ENCODE data around the gene KCTD11. TPM values are rescaled to one million over a fixed set of nuclear protein-coding genes. Genes with fewer than 3 reads are reported as not detected.

Gene KCTD11
- polyA plus RNA-seq, 1 donor (not counting 4 experiments of a cell fraction or from before 2014, with no cell fraction given): 18.5 TPM

GRCh38 chr17:7352503-7352889, 534 bp downstream of the KCTD11 start:
- H3K4me1 ChIP-seq (ENCODE audit: control insufficient read depth, extremely low read depth, insufficient read depth, low read length): peaks cover 40% of the 10 kb centered on the region
- no peak overlapping the region for H2AFZ ChIP-seq (ENCODE audit: control insufficient read depth, low read length)
- H3K4me3 ChIP-seq (ENCODE audit: control insufficient read depth in 2 of 3, extremely low read depth in 1 of 3, insufficient read depth in 2 of 3, low read depth in 1 of 3, low read length in 3 of 3): peak overlapping the region; percentile 58 to 74 (median 66)
- peaks cover 23% of the 10 kb centered on the region for H3K79me2 ChIP-seq (ENCODE audit: control insufficient read depth, insufficient read depth, low read length)
- H3K27me3 ChIP-seq (ENCODE audit: control insufficient read depth, extremely low read depth, insufficient read depth, low read length): no peaks in the 10 kb centered on the region
- H3K9me3 ChIP-seq (ENCODE audit: control insufficient read depth, low read depth, low read length): no peaks in the 10 kb centered on the region
- no peak for FAIRE-seq
- dilution Hi-C loops (cut with MboI; ENCODE audit: extremely low pct_ligation_motif_present, low sequenced_read_pairs): no loop called here
- no peak for TF ChIP-seq EZH2 (IDR thresholded peaks at IDR 0.05; ENCODE audit: low read length)
- TF ChIP-seq, protein P1, sequence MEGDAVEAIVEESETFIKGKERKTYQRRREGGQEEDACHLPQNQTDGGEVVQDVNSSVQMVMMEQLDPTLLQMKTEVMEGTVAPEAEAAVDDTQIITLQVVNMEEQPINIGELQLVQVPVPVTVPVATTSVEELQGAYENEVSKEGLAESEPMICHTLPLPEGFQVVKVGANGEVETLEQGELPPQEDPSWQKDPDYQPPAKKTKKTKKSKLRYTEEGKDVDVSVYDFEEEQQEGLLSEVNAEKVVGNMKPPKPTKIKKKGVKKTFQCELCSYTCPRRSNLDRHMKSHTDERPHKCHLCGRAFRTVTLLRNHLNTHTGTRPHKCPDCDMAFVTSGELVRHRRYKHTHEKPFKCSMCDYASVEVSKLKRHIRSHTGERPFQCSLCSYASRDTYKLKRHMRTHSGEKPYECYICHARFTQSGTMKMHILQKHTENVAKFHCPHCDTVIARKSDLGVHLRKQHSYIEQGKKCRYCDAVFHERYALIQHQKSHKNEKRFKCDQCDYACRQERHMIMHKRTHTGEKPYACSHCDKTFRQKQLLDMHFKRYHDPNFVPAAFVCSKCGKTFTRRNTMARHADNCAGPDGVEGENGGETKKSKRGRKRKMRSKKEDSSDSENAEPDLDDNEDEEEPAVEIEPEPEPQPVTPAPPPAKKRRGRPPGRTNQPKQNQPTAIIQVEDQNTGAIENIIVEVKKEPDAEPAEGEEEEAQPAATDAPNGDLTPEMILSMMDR (optimal IDR thresholded peaks at IDR 0.05 in 1 of 3, IDR thresholded peaks at IDR 0.05 in 1 of 3, conservative IDR thresholded peaks at IDR 0.05 in 1 of 3; ENCODE audit: extremely low read depth in 1 of 3, insufficient read depth in 2 of 3, low read length in 3 of 3): peak in 2 of 3 experiments; percentile 46 to 49
- no peak for DNase-seq (ENCODE audit: low read depth, low spot score)
- H3K9me1 ChIP-seq (ENCODE audit: control insufficient read depth, extremely low read depth, insufficient read depth, low read length): no peaks in the 10 kb centered on the region
- H4K20me1 ChIP-seq (ENCODE audit: control insufficient read depth, extremely low read depth, insufficient read depth, low read length): no peaks in the 10 kb centered on the region
- peak overlapping the region; percentile 98 for H3K27ac ChIP-seq (ENCODE audit: control insufficient read depth, insufficient read depth, low read length)
- H3K9ac ChIP-seq (ENCODE audit: control insufficient read depth, extremely low read depth, insufficient read depth, low read length): peak overlapping the region; percentile 99
- peak overlapping the region; percentile 95 for H3K4me2 ChIP-seq (ENCODE audit: control insufficient read depth, extremely low read depth, insufficient read depth, low read depth, low read length)
- H3K36me3 ChIP-seq (ENCODE audit: control insufficient read depth in 2 of 2, extremely low read depth in 1 of 2, insufficient read depth in 2 of 2, low read length in 2 of 2): no peaks in the 10 kb centered on the region

DNA sequence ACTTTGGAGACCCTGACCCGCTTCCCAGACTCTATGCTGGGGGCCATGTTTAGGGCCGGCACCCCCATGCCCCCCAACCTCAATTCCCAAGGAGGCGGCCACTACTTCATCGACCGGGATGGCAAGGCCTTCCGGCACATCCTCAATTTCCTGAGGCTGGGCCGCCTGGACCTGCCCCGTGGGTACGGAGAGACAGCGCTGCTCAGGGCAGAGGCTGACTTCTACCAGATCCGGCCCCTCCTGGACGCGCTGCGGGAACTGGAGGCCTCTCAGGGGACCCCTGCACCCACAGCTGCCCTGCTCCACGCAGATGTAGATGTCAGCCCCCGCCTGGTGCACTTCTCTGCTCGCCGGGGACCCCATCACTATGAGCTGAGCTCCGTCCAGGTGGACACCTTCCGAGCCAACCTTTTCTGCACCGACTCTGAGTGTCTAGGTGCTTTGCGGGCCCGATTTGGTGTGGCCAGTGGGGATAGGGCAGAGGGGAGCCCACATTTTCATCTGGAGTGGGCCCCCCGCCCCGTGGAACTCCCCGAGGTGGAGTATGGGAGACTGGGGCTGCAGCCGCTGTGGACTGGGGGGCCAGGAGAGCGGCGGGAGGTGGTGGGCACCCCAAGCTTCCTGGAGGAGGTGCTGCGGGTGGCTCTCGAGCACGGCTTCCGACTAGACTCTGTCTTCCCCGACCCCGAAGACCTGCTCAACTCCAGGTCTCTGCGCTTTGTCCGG, 1.1 kb downstream of the KCTD11 start:
- no peak for TF ChIP-seq EZH2 (IDR thresholded peaks at IDR 0.05; ENCODE audit: low read length)
- TF ChIP-seq, protein P1 (optimal IDR thresholded peaks at IDR 0.05 in 1 of 3, IDR thresholded peaks at IDR 0.05 in 1 of 3, conservative IDR thresholded peaks at IDR 0.05 in 1 of 3; ENCODE audit: extremely low read depth in 1 of 3, insufficient read depth in 2 of 3, low read length in 3 of 3): no peak
- peak overlapping the region; percentile 98 for H3K27ac ChIP-seq (ENCODE audit: control insufficient read depth, insufficient read depth, low read length)
- no peak for FAIRE-seq

More for the DNA sequence above, 1.1 kb downstream of the KCTD11 start:
- Histone ChIP-seq H2AFZ (ENCODE audit: control insufficient read depth, low read length) (no peak overlapping the region), H3K79me2 (ENCODE audit: control insufficient read depth, insufficient read depth, low read length) (peaks cover 23% of the 10 kb centered on the region), H3K9me3 (ENCODE audit: control insufficient read depth, low read depth, low read length) (no peaks in the 10 kb centered on the region), H3K9ac (ENCODE audit: control insufficient read depth, extremely low read depth, insufficient read depth, low read length) (peak overlapping the region; percentile 99), H3K4me1 (ENCODE audit: control insufficient read depth, extremely low read depth, insufficient read depth, low read length) (peaks cover 40% of the 10 kb centered on the region), H3K4me3 (ENCODE audit: control insufficient read depth in 2 of 3, extremely low read depth in 1 of 3, insufficient read depth in 2 of 3, low read depth in 1 of 3, low read length in 3 of 3) (peak overlapping the region; percentile 58 to 74 (median 66)), H3K4me2 (ENCODE audit: control insufficient read depth, extremely low read depth, insufficient read depth, low read depth, low read length) (peak overlapping the region; percentile 95), H3K36me3 (ENCODE audit: control insufficient read depth in 2 of 2, extremely low read depth in 1 of 2, insufficient read depth in 2 of 2, low read length in 2 of 2) (no peaks in the 10 kb centered on the region), H3K27me3 (ENCODE audit: control insufficient read depth, extremely low read depth, insufficient read depth, low read length) (no peaks in the 10 kb centered on the region), H4K20me1 (ENCODE audit: control insufficient read depth, extremely low read depth, insufficient read depth, low read length) (no peaks in the 10 kb centered on the region), H3K9me1 (ENCODE audit: control insufficient read depth, extremely low read depth, insufficient read depth, low read length) (no peaks in the 10 kb centered on the region)
- dilution Hi-C loops (cut with MboI; ENCODE audit: extremely low pct_ligation_motif_present, low sequenced_read_pairs): no loop called here
- no peak for DNase-seq (ENCODE audit: low read depth, low spot score)

Data from keratinocyte (primary cell).